GM20431 (cell line): ENCODE measurements around the gene VPS37B.

Experiments
- in situ Hi-C: fragments of 300-500 bp; cut with MseI, MboI; formaldehyde crosslinking; loops from one replicate; pipeline ENCODE4 v1.15.0; 2020; ENCODE audit warnings: low sequenced_read_pairs; ENCODE audit not compliant: unreplicated experiment

The VPS37B gene

GRCh38 chr12:122844366-122844971, 51.5 kb downstream of the VPS37B start:
- in situ Hi-C loops = no loop called here

- in situ Hi-C loops = no loop called here
Observed at GRCh38 chr12:122843455-122843854, 52.5 kb downstream of the VPS37B start.

GRCh38 chr12:122842505-122843405, 53.2 kb downstream of the VPS37B start:
- in situ Hi-C loops = no loop called here

- in situ Hi-C loops = no loop called here
Observed at GRCh38 chr12:122841544-122842321, 54.2 kb downstream of the VPS37B start.

GRCh38 chr12:122840580-122841513, 55.1 kb downstream of the VPS37B start:
- in situ Hi-C loops = no loop called here

GRCh38 chr12:122839907-122840554, 55.9 kb downstream of the VPS37B start:
- in situ Hi-C loops = no loop called here

- in situ Hi-C loops = no loop called here
Observed at GRCh38 chr12:122838841-122839240, 57.1 kb downstream of the VPS37B start.

- in situ Hi-C loops = no loop called here
Observed at GRCh38 chr12:122837306-122838265, 58.3 kb downstream of the VPS37B start.

GRCh38 chr12:122836027-122836921, 59.6 kb downstream of the VPS37B start:
- in situ Hi-C loops = no loop called here

GRCh38 chr12:122835750-122836026, 60.2 kb downstream of the VPS37B start:
- in situ Hi-C loops = no loop called here

- in situ Hi-C loops = no loop called here
Observed at GRCh38 chr12:122834921-122835749, 60.8 kb downstream of the VPS37B start, which contains the start of gene HIP1R. HIP1R (plus strand) TSS chr12:122835457; CDS start chr12:122835551, 94 bp downstream.

GRCh38 chr12:122834104-122834920, 61.6 kb downstream of the VPS37B start:
- in situ Hi-C loops = no loop called here

GRCh38 chr12:122830517-122831214, 65.3 kb downstream of the VPS37B start:
- in situ Hi-C loops = no loop called here

- in situ Hi-C loops = no loop called here
Observed at GRCh38 chr12:122827258-122827657, 68.7 kb downstream of the VPS37B start.
